ENCODE results near the gene OR10R2.
"Not testable (repeated sequence)": the region's sequence is repeated elsewhere in the genome, so short reads cannot be mapped to it uniquely, and the experiment has no call there.

The OR10R2 gene

GRCh38 chr1:158471920-158472319 is at the start of gene OR10R2:
Gene OR10R2, plus strand, starts transcription at chr1:158472220. Its CDS starts 106 bp downstream, at chr1:158472326.
- no peak for DNase-seq (ENCODE audit: low read depth in 3 of 3)

GRCh38 chr1:158425027-158425426 is 47.0 kb upstream of the OR10R2 start:
- DNase-seq (ENCODE audit: low read depth in 3 of 3) = no peak

GRCh38 chr1:158426137-158426536 is 45.9 kb upstream of the OR10R2 start, which contains the start of gene OR10K2:
Gene OR10K2, minus strand, starts transcription at chr1:158426237. Its CDS starts 5,371 bp downstream, at chr1:158420866.
- DNase-seq (ENCODE audit: low read depth in 3 of 3) = no peak

- DNase-seq (ENCODE audit: low read depth in 3 of 3) = not testable (repeated sequence)
Measured at GRCh38 chr1:158430163-158430562, 41.9 kb upstream of the OR10R2 start.

- DNase-seq (ENCODE audit: low read depth in 3 of 3) = no peak
Measured at GRCh38 chr1:158434741-158435140, 37.3 kb upstream of the OR10R2 start.

GRCh38 chr1:158445376-158445775 is 26.6 kb upstream of the OR10R2 start:
- no peak for DNase-seq (ENCODE audit: low read depth in 3 of 3)

GRCh38 chr1:158454537-158454936 is 17.5 kb upstream of the OR10R2 start:
- no peak for DNase-seq (ENCODE audit: low read depth in 3 of 3)

GRCh38 chr1:158457246-158457645 is 14.8 kb upstream of the OR10R2 start:
- no peak for DNase-seq (ENCODE audit: low read depth in 3 of 3)

- no peak for DNase-seq (ENCODE audit: low read depth in 3 of 3)
Measured at GRCh38 chr1:158458263-158458662, 13.8 kb upstream of the OR10R2 start.

- no peak for DNase-seq (ENCODE audit: low read depth in 3 of 3)
Measured at GRCh38 chr1:158461534-158461933, 10.5 kb upstream of the OR10R2 start, which contains the start of gene OR10K1. Gene OR10K1, plus strand, starts transcription at chr1:158461834. Its CDS starts 3,728 bp downstream, at chr1:158465562.

GRCh38 chr1:158485455-158485854 is 13.4 kb downstream of the OR10R2 start:
- no peak for DNase-seq (ENCODE audit: low read depth in 3 of 3)

- no peak for DNase-seq (ENCODE audit: low read depth in 3 of 3)
Measured at GRCh38 chr1:158491316-158491715, 19.3 kb downstream of the OR10R2 start.

GRCh38 chr1:158493054-158493453 is 21.0 kb downstream of the OR10R2 start:
- no peak for DNase-seq (ENCODE audit: low read depth in 3 of 3)

- no peak for DNase-seq (ENCODE audit: low read depth in 3 of 3)
Measured at GRCh38 chr1:158494796-158495195, 22.8 kb downstream of the OR10R2 start.

GRCh38 chr1:158496374-158496773 is 24.4 kb downstream of the OR10R2 start:
- DNase-seq (ENCODE audit: low read depth in 3 of 3) = no peak

- peak; percentile 13 to 38 (median 14) for DNase-seq (ENCODE audit: low read depth in 3 of 3)
Measured at GRCh38 chr1:158506369-158506987, 34.5 kb downstream of the OR10R2 start.

GRCh38 chr1:158507511-158507910 is 35.5 kb downstream of the OR10R2 start:
- DNase-seq (ENCODE audit: low read depth in 3 of 3) = no peak

GRCh38 chr1:158509471-158510156 is 37.6 kb downstream of the OR10R2 start:
- DNase-seq (ENCODE audit: low read depth in 3 of 3) = no peak

GRCh38 chr1:158516966-158517365 is 44.9 kb downstream of the OR10R2 start:
- no peak for DNase-seq (ENCODE audit: low read depth in 3 of 3)

- no peak for DNase-seq (ENCODE audit: low read depth in 3 of 3)
Measured at GRCh38 chr1:158520021-158520420, 48.0 kb downstream of the OR10R2 start.

- DNase-seq (ENCODE audit: low read depth in 3 of 3) = no peak
Measured at GRCh38 chr1:158520955-158521665, 49.1 kb downstream of the OR10R2 start.

- DNase-seq (ENCODE audit: low read depth in 3 of 3) = no peak
Measured at GRCh38 chr1:158521666-158522058, 49.6 kb downstream of the OR10R2 start.
